ENCODE results near the gene MACROD2. TPM values are rescaled to one million over a fixed set of nuclear protein-coding genes. Genes with fewer than 3 reads are reported as not detected.

The MACROD2 gene
- polyA plus RNA-seq, 4 donors = 13.0 to 15.9 (median 14.0) TPM

DNA sequence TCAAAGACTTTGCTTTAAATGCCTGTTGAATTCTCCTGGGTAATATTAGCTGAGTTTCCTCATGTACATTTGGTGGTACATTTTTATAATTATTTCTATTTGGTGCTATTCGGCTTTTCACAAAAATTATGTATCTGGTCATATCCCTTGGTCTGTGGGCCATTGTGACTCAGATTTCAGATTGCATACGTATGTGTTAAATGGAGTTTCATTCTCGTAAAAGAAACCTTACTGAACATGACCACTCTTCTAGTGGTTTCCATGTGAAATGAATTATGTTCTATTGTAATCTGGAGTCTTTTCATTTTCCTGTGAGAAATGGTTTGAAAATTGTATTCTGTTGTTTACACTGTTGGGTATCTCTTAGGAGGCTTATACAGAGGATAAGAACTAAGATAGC lies 728.3 kb downstream of the MACROD2 start:
- no peak for DNase-seq (ENCODE audit: low read depth in 4 of 4, low spot score in 2 of 4)

DNA sequence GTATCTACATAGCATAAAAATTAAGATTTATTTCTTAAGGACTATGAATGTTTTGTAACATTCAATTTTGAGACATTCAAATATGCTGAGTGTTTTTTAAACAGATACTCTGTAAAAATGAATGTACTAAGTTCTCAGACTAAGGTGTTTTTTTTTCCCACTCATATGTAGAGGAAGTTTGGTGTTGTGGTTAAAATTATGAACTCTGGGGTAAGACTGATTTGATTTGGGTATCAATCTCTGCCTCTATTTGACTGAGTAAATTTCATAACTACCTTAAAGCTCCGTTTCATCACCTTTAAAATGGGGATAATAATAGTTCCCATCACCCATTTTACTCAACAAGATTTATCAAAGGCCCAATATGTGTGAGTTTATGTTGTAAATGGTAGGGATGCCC lies 728.7 kb downstream of the MACROD2 start:
- no peak for DNase-seq (ENCODE audit: low read depth in 4 of 4, low spot score in 2 of 4)

DNA sequence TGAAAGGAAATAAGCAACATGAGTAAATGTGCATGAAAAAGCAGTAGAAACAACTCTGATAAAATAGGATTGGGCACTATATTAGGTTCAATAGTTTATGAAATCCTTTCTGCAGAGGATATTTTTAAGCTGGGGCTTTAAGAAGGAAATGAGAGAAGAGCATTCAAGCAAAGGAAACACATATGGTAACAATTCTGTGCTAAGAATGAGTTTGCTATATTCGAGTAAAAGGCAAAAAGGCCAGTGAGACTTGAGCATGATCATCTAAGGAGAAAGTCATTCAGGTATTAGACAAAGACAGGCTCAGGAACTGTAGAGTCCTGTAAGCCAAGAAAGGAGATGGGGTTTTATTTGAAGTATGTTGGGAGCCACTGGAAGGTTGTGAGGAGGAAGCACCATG lies 729.2 kb downstream of the MACROD2 start:
- no peak for DNase-seq (ENCODE audit: low read depth in 4 of 4, low spot score in 2 of 4)

DNA sequence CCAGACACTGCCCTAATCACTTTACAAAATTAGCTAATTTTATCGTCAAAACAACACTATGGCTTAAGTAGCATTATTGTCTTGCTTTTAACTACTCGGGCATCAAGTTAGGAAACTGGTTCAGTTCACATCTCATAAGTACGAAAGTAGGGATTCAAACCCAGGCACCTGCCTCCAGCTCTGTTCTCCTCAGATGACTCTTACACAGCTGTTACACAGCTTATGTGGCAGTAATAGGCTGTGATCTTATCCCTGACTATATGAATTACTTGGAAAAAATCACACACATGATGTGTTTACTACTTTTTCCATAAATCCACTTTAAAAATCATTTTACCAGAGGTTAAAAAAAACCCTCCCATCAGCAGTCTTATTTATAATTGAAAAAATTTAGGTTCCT lies 731.3 kb downstream of the MACROD2 start:
- no peak for DNase-seq (ENCODE audit: low read depth in 4 of 4, low spot score in 2 of 4)

DNA sequence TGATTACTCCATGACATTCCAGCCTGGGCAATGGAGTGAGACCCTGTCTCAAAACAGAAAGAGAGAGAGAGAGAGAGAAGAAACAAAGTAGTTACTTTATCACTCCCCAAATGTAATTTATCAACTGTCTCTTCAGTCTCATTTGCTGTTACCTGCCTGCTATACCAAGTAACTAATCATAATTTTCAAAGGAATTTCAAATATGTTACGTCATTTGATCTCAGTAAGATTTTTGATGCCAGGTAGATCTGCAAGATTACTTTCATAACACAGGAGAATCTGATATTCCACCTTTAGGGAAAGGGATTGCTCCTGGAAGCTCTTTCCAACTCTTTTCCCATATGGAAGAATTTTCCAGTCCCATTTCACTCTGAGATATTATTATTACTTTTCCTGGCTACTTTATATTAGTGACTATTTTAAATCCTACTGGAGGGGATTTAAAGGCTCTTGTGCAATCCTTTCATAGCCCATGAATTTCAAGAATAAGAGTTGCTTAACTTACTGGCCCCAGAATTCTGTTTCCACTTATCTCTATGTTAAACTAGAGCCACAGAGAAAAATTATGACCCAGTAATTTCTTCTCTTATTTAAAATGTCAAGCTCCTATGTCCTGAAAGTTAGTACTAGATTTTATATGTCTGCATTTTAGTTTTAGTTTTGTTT lies 732.3 kb downstream of the MACROD2 start:
- no peak for DNase-seq (ENCODE audit: low read depth in 4 of 4, low spot score in 2 of 4)

DNA sequence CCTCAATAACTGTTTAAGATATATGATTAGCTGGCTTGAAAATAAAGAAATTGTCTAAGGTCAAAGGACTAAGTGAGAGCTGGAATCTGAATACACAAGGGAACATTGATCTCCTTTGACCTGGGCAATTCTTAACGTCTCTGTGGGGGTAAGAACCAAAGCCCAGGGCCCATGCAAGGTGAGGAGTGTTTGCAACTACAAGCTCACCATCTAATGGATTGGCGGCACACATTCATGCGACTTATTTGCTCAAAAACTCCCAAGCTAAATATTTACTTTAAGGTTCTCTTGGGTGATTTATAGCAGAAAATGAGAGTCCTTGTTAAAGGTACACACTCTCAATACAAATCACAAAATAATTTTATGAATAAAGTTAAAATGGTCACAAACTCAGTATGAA lies 734.1 kb downstream of the MACROD2 start:
- no peak for DNase-seq (ENCODE audit: low read depth in 4 of 4, low spot score in 2 of 4)

DNA sequence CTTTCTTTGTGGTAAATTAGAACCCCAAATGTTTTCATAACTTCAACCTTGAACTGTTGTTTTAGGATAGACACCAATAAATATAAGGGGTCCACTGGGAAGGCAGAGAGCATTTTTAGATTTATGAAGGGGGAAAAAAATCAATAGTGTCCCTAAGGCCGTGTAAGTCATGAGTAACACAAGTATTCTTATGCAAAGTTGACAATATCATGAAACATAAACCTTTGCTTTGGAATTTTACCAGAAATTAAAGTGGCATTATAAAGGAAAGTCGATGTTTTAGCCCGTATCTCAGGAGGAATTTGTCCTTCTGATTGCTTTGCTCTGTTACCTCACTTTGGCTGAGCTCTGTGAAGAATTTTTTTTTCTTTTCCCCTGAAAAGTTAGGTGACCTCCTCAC lies 737.0 kb downstream of the MACROD2 start:
- DNase-seq (ENCODE audit: low read depth in 4 of 4, low spot score in 2 of 4) = no peak

DNA sequence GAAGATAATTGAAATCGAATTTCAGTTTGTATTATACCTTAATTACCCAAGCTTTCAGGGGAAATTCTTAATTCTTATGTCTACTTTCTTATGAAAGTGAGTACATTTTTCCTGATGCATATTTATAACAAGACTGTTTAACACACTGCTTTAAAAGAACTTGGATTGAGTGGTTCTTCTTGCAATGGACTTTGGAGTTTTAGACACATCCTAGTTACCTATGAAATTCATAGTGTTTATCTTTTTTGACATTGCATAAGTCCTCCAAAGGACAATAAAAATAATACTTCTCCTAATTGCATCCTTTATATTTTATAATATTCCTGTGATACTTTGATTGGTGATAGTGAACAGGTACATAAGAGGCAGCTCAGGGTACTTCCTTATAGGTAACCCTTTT lies 737.7 kb downstream of the MACROD2 start:
- no peak for DNase-seq (ENCODE audit: low read depth in 4 of 4, low spot score in 2 of 4)

DNA sequence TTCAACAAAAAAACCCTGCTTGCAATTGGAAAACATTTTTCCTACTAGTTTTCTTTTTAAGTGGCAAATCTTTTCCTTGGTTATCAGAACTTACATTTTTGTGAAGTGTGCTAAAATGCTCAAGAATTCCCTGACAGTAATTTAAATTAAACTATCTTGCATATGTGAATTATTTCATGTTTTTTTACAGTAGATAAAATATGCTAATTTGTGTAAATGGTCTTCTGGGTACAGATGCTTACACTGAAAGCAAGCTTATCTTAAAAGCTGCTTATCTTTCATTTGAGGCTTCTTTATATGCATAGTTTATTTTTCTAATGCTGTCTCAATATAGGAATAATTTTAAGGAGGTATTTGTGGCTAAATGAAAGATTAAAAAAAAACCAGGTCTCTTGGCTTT lies 745.1 kb downstream of the MACROD2 start:
- DNase-seq (ENCODE audit: low read depth in 4 of 4, low spot score in 2 of 4) = no peak

DNA sequence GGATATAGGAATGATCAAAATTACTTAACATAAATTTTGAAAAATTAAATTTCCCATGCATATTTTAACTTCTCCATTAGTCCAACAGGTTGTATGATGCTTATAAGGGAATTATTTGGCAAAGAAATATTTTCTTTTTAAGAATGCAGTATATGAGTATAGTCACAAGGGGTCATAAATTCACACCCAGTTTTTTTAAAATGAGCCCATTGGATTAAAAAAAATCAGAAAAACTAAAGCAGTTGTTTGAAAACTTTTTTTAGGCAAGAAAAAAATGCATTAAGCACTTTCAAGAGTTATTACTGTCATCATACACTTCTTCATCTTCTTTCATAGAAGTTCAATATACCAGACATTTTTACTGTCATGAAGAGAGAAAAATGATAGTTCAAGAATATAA lies 746.3 kb downstream of the MACROD2 start:
- DNase-seq (ENCODE audit: low read depth in 4 of 4, low spot score in 2 of 4) = no peak

DNA sequence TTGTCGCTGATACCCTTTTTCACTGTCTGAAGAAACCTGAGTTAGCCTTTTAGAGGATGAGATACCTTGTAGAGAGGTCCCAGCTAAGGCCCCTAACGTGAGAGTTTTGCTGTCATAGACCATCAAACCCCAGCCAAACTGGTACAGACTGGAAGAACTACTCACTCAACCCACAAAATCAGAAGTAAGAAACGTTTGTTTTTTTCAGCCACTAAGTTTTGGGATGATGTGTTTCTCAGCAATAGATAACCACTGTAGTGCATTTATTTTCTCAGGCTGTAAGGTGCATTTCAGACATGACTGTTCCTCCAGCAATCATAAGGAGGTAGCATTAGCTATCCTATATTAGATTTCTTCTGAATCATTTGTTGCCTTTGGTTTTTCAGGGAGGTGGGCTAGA lies 749.4 kb downstream of the MACROD2 start:
- no peak for DNase-seq (ENCODE audit: low read depth in 4 of 4, low spot score in 2 of 4)

DNA sequence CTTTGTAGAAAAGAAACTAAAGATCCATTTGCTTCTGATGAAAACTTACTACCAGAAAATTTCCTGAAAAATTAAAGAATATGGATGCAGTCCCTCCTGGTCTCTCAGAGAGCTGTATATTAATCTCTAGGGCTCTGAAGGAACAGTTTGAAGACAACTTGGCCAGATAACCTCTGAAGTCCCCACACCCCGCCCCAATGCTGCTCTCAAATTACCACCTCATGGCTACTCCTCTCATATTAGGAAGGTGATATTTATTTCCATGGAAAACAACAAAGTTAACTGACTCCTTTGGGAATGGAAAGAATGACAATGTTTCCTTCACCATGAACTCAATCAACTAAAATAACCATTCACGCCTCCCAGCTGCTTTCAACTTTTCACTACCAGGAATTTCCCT lies 750.5 kb downstream of the MACROD2 start:
- DNase-seq (ENCODE audit: low read depth in 4 of 4, low spot score in 2 of 4) = no peak

DNA sequence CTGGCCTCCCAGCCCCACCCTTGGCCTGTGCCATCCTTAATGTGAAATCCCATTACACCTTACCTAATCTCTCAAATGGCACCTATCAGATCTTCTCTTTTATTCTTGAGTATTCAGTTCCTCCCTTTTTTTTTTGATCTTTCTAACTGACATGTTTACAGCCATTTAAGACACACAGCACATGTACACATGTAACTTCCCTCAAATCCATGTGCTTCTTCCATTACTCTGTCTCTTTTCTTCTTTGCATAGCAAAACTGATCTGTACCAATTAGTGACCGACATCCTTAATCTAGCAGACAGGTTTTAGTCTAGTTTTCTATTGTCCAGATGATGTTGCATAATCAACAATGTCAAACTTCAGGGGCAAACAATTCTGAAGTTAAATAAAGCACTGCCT lies 755.9 kb downstream of the MACROD2 start:
- DNase-seq (ENCODE audit: low read depth in 4 of 4, low spot score in 2 of 4) = no peak

DNA sequence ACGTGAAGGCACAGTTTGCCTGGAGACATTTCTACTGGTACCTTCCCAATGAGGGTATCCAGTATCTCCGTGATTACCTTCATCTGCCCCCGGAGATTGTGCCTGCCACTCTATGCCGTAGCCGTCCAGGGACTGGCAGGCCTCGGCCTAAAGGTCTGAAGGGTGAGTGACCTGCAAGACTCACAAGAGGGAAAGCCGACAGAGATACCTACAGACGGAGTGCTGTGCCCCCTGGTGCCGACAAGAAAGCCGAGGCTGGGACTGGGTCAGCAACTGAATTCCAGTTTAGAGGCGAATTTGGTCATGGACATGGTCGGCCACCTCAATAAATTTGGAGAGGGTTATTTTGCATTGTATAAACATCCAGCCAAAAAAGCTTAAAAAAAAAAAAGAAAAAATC lies 762.4 kb downstream of the MACROD2 start:
- no peak for DNase-seq (ENCODE audit: low read depth in 4 of 4, low spot score in 2 of 4)

DNA sequence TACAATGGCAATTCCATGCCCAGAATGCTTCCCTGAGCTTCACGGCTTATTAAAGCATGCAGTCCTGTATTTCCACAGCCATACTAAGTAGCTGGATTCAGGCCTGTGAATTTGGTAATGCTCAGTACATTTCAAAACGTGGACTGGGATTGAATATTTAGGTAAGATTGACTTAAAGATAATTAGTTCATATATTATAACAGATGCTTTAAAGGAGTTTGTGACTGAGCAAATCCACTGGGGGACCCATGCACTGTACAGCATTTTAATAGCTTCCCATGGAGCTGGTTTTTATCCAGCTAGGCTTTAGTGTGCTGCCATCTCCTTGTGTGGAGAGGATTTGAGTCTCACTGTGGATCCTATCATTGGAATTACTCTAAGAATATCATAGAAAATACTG lies 763.0 kb downstream of the MACROD2 start:
- no peak for DNase-seq (ENCODE audit: low read depth in 4 of 4, low spot score in 2 of 4)

DNA sequence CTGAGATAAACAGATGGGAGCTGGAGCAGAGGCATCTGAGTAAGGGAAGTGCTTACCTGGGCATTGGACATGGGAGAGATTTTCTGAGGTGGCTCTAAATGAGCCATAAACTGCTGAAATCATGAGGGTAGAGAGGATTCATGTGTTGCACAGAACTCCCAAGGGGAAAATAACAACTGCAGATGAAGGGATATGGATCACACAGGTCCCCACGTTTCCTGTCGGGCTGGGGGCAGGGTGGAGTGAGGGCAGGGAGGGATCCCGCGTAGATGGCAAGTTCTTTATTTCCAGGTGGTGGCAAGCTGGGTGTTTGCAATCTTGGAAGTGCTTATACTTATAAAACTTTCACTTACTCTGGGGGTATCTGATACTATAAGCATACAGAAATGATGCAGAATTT lies 764.7 kb downstream of the MACROD2 start:
- DNase-seq (ENCODE audit: low read depth in 4 of 4, low spot score in 2 of 4) = no peak

DNA sequence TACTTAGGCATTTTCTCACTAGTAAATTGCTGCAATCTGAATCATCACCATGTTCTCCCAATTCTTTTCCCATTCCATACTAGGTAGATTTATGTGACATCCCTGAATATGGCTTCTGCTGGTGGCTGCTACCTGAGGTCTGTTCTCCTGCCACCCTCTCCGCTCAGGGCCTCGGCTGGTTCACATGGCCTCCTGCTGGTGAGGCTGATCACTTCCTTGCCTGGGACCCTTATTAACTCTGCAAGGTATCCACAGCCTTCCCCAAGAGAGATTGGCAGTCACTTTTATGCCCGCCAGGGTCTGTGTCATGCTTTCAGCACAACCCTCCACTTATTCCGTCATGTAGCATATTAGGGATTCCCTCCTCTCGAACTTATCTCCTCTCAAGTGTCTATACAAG lies 766.6 kb downstream of the MACROD2 start:
- DNase-seq (ENCODE audit: low read depth in 4 of 4, low spot score in 2 of 4) = no peak

DNA sequence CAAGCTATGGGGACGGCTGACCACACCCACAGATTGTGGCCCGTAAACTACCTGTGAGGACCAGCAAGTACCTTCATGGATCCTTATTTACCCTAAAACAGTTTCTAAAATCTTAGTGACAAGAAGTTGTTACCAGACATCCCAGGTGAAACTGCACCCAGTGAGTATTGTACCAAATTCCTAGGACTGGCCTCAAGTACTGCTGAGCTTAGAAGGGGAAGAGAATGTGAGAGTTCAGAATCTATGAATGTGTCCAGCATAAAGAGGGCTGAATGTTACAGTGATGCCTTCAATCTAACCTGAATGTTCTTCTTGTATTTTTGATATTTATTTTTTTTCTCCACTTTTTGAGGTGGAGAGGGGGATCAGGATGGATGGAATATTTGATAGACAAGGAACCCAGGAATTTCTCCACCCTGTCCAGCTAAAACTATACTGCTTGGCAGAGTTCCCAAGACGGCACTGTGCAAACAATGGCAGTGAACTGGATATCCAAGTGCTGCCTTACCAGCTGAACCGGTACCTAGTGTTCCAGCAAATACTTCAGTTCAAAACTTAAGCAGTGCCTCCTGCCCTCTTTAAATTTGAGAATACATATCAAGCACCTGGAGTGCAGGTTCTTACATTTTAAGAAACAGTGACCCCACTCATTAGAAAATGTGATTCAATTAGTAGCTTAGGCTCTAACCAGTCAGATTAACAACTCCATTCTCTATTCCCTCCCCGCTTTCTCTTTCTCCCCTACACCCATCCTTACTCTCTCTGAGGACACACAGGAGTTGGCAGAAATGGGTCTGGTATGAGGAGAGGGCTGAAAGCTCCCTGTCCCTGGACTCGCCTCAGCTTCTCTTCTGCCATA lies 769.4 kb downstream of the MACROD2 start:
- DNase-seq (ENCODE audit: low read depth in 4 of 4, low spot score in 2 of 4) = no peak

DNA sequence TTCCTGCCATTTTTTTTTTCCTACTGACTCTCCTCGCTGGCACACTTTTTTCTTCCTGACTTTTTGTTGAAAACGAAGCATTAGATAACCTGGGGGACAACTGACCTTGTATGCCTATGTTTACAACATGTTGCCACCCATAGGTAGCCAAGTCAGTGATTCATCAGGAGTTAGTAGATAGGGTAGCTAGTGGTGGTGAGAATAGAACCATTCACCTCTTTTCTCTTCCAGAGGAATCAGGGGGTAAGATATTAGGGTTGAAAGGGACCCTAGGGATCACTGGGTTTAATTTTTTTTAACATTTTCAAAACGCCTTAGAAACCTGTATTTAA lies 770.0 kb downstream of the MACROD2 start:
- DNase-seq (ENCODE audit: low read depth in 4 of 4, low spot score in 2 of 4) = no peak

DNA sequence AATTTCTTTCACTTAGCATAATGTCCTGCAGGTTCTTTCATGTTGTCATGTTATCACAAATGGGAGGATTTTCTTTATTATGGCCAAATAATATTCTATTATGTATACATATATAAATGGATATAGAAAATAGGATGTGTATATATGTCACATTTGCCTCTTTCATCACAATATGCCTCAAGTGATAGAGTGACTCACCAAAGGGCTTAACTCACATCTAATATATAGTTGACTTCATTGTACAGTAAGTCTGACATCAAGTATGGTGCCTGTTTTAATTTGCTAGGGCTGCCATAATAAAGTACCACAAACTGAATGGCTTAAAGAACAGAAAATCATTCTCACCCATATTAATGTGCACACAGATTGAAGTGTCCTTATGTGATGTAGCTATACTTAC lies 778.2 kb downstream of the MACROD2 start:
- no peak for DNase-seq (ENCODE audit: low read depth in 4 of 4, low spot score in 2 of 4)

DNA sequence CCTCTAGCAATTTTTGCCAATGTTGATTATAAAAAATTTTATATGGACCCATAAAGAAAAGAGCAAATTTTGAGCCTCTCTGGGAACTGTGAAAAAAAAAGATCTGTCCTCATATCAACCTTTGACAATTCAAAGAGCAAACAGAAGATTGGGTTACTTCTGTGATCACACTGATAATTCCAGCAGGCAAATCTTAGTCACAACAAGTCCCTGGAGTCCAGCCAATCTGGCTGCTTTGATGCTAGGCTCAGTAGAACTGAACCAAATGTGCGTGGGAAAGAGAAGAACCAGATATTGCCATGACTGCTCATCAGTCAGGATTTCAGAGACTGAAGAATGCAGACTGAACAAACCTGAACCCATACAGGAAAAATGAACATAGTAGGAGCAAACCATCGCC lies 780.5 kb downstream of the MACROD2 start:
- no peak for DNase-seq (ENCODE audit: low read depth in 4 of 4, low spot score in 2 of 4)

DNA sequence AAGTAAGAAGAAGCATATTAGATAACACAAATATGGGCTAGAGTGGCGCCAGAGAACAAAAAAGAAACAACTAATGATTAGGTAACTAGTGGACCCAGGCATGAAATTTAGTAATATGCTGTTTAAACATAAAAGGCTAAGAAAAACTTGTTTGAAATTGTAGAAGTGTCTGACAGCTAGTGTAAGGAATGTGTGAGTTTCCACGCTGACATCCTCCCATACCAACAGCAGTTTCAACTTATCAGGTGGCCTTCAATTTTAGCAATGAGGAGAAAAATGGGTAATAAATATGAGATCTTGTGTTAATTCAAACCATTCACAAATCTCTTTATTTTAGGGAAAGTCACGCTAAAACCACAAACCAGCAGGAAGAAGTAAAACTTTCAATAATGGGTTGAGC lies 782.3 kb downstream of the MACROD2 start:
- DNase-seq (ENCODE audit: low read depth in 4 of 4, low spot score in 2 of 4) = no peak

DNA sequence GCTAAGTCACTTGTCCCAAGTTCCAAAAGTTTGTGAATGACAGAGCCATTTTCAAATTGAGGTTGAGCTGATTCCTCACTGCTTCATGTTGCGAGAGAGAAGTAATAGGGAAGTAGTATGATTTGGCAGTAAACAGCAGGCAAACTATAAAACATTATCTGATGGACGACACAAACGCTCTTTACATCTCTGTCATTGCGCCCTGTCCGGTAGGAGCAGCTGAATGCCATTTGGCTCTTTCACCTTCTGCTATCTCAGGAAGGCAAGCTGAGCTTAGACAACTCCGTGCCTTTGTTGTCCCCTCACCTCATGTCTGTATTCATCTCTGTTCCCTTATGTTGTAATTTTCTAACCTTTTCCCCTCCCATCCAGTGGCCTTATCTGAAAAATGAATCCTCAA lies 782.8 kb downstream of the MACROD2 start:
- no peak for DNase-seq (ENCODE audit: low read depth in 4 of 4, low spot score in 2 of 4)

Measured in left renal cortex interstitium (tissue), 4 donors.